IMR-90 (cell line): ENCODE results near the gene DDR1. TPM values are rescaled to one million over a fixed set of nuclear protein-coding genes. Genes with fewer than 3 reads are reported as not detected.
A peak's percentile ranks its signal among the peaks of the same experiment; 100 is the strongest.

Experiments used
- ATAC-seq: fragments of 200-7000 bp; cut with Tn5 transposase; 2 replicates; pipeline ENCODE4 v1.9.1; 2020; ENCODE audit warnings: low read depth, mild to moderate bottlenecking, moderate library complexity
- BruUV-seq: library from RNA; stranded (reverse); fragments of 400-500 nt; replicated peaks from 2 replicates; lab custom pipeline; 2021; lab: Mats Ljungman, UMichigan
- CTCF ChIA-PET: fragments of 300-600 bp; formaldehyde crosslinking; extraction: SDS; loops from one replicate; lab custom pipeline; 2021; ENCODE audit warnings: antibody characterized with exemption; lab: Yijun Ruan, JAX
- POLR2A ChIA-PET: fragments of 300-600 bp; sonication (Branson Sonifier 250); formaldehyde crosslinking; loops from one replicate; lab custom pipeline; 2022; ENCODE audit warnings: antibody characterized with exemption; ENCODE audit not compliant: unreplicated experiment; lab: Charles Lee
- DNase-seq: peaks from one replicate; pipeline ENCODE4 v3.0.0; 2013
- H2AFZ ChIP-seq: replicated peaks from 2 replicates; pipeline ENCODE3; 2013; ENCODE audit warnings: low read length, mild to moderate bottlenecking; ENCODE audit not compliant: poor library complexity
- H2AK5ac ChIP-seq: 2 replicates; pipeline ENCODE4 v1.6.1; 2013; ENCODE audit warnings: low read depth, low read length, inconsistent platforms
- H2AK9ac ChIP-seq: replicated peaks from 2 replicates; pipeline ENCODE3; 2013; ENCODE audit warnings: mild to moderate bottlenecking, low read depth, low read length, moderate library complexity; ENCODE audit not compliant: poor library complexity
- H2BK120ac ChIP-seq: 2 replicates; pipeline ENCODE4 v1.6.1; 2013; ENCODE audit warnings: low read depth, low read length, inconsistent platforms
- H2BK15ac ChIP-seq: 3 replicates; pipeline ENCODE4 v1.6.1; 2013; ENCODE audit warnings: low read depth, low read length, inconsistent platforms
- H2BK20ac ChIP-seq: 2 replicates; pipeline ENCODE4 v1.6.1; 2013; ENCODE audit warnings: low read depth, mild to moderate bottlenecking, inconsistent platforms, low read length, moderate library complexity
- H2BK5ac ChIP-seq: 2 replicates; pipeline ENCODE4 v1.6.1; 2013; ENCODE audit warnings: mild to moderate bottlenecking, low read depth, low read length, inconsistent platforms; ENCODE audit not compliant: poor library complexity, severe bottlenecking
- H3K14ac ChIP-seq: replicated peaks from 2 replicates; pipeline ENCODE4 v1.6.1; 2013; ENCODE audit warnings: low read depth, low read length, inconsistent platforms
- H3K18ac ChIP-seq: 2 replicates; pipeline ENCODE4 v1.6.1; 2013; ENCODE audit warnings: low read depth, low read length, control low read depth
- H3K23ac ChIP-seq: 2 replicates; pipeline ENCODE4 v1.6.1; 2013; ENCODE audit warnings: low read depth, low read length, inconsistent platforms
- H3K27ac ChIP-seq: 2 replicates; pipeline ENCODE4 v1.5.1; 2013; ENCODE audit warnings: mild to moderate bottlenecking, control low read depth, low read length; ENCODE audit not compliant: insufficient read depth
- H3K27me3 ChIP-seq: 2 replicates; pipeline ENCODE4 v1.6.1; 2013; ENCODE audit warnings: low read length; ENCODE audit not compliant: control insufficient read depth, insufficient read depth
- H3K36me3 ChIP-seq: 2 replicates; pipeline ENCODE4 v1.6.1; 2013; ENCODE audit warnings: low read length, mixed read lengths; ENCODE audit not compliant: control insufficient read depth, insufficient read depth
- H3K4ac ChIP-seq: 2 replicates; pipeline ENCODE4 v1.6.1; 2013; ENCODE audit warnings: low read depth, low read length, inconsistent platforms
- H3K4me1 ChIP-seq: 2 replicates; pipeline ENCODE4 v1.6.1; 2013; ENCODE audit warnings: low read length, mixed read lengths; ENCODE audit not compliant: control insufficient read depth, insufficient read depth
- H3K4me2 ChIP-seq: 2 replicates; pipeline ENCODE4 v1.6.1; 2013; ENCODE audit warnings: low read depth, mild to moderate bottlenecking, control low read depth, low read length, moderate library complexity
- H3K4me3 ChIP-seq: 2 replicates; pipeline ENCODE4 v1.5.1; 2013; ENCODE audit warnings: low read depth, mild to moderate bottlenecking, control low read depth, low read length, moderate library complexity; ENCODE audit not compliant: insufficient read depth
- H3K56ac ChIP-seq: 2 replicates; pipeline ENCODE4 v1.6.1; 2013; ENCODE audit warnings: low read length, inconsistent platforms; ENCODE audit not compliant: insufficient read depth; ENCODE audit errors: extremely low read depth
- H3K79me1 ChIP-seq, 2 experiments: 2 replicates each; pipeline ENCODE4 v1.6.1; 2013; ENCODE audit warnings: low read length in 2 of 2, inconsistent platforms in 1 of 2, low read depth in 1 of 2
- H3K9ac ChIP-seq: 2 replicates; pipeline ENCODE4 v1.6.1; 2013; ENCODE audit warnings: low read depth, low read length, control low read depth
- H3K9me1 ChIP-seq: 2 replicates; pipeline ENCODE4 v1.6.1; 2013; ENCODE audit warnings: low read length, inconsistent platforms; ENCODE audit not compliant: insufficient read depth
- H3K9me3 ChIP-seq: 2 replicates; pipeline ENCODE4 v1.6.1; 2013; ENCODE audit warnings: low read length; ENCODE audit not compliant: control insufficient read depth, insufficient read depth
- H4K20me1 ChIP-seq: 2 replicates; pipeline ENCODE4 v1.6.1; 2013; ENCODE audit warnings: low read length, inconsistent platforms; ENCODE audit not compliant: insufficient read depth
- H4K5ac ChIP-seq: 2 replicates; pipeline ENCODE4 v1.6.1; 2013; ENCODE audit warnings: mild to moderate bottlenecking, low read depth, low read length, control low read depth
- H4K8ac ChIP-seq, 2 experiments: 2 replicates each; pipeline ENCODE4 v1.6.1; 2013; ENCODE audit warnings: low read depth in 2 of 2, low read length in 2 of 2, control low read depth in 1 of 2, inconsistent platforms in 1 of 2
- H4K91ac ChIP-seq: 2 replicates; pipeline ENCODE4 v1.6.1; 2013; ENCODE audit warnings: low read depth, low read length, inconsistent platforms; ENCODE audit not compliant: insufficient read depth
- FOS ChIP-seq: fragments of 150-350 bp; IDR thresholded peaks from 2 replicates; pipeline ENCODE4 v1.6.1; 2016; ENCODE audit warnings: low read depth, low read length
- MXI1 ChIP-seq: IDR thresholded peaks from 2 replicates; pipeline ENCODE4 v1.6.1; 2012; ENCODE audit warnings: low read depth, mild to moderate bottlenecking, low read length, moderate library complexity, borderline replicate concordance
- SMC3 ChIP-seq: fragments of 150-350 bp; IDR thresholded peaks from 2 replicates; pipeline ENCODE4 v1.6.1; 2016; ENCODE audit warnings: low read depth, mild to moderate bottlenecking, antibody characterized with exemption, low read length, moderate library complexity
- WGBS, 2 experiments: methylation state at CpG; one replicate each; pipeline versions ENCODE4 v1.1.5 to v1.1.7; 2013; ENCODE audit warnings: missing lambda C conversion rate in 2 of 2; ENCODE audit not compliant: insufficient read length in 1 of 2; ENCODE audit errors: extremely low coverage in 2 of 2; 5-methylcytosine and 5-hydroxymethylcytosine counted together
- dilution Hi-C: fragments of 300-500 bp; cut with HindIII; formaldehyde crosslinking; loops from one replicate; pipeline ENCODE4 v1.14.3; 2018; ENCODE audit warnings: low sequenced_read_pairs; ENCODE audit not compliant: unreplicated experiment
- in situ Hi-C: fragments of 300-500 bp; cut with MboI; formaldehyde crosslinking; loops from 3 replicates; pipeline ENCODE4 v1.14.3; 2019; ENCODE audit warnings: low sequenced_read_pairs, inconsistent platforms, mixed read lengths
- intact Hi-C: fragments of 100-400 bp; cut with micrococcal nuclease; formaldehyde crosslinking; loops from 2 replicates; pipeline ENCODE4 v1.10.0; 2022
- polyA plus RNA-seq, 3 experiments: library from polyadenylated mRNA; depleted of rRNA; stranded (reverse); fragments of >200 nt; gene quantifications; 2 replicates each; pipeline ENCODE4 v1.2.3, GENCODE V29; 2012; ENCODE audit warnings: low replicate concordance in 1 of 3
- total RNA-seq: library from RNA; depleted of rRNA; stranded (reverse); fragments of >200 nt; gene quantifications from 2 replicates; pipeline ENCODE4 v1.2.3, GENCODE V29; 2012

The DDR1 gene
- total and polyA plus RNA-seq, 2 of the 4 experiments (the other 2 are of a cell fraction) = 5.6 to 19.6 TPM

GRCh38 chr6:30879684-30880427, 4.5 kb upstream of the DDR1 start:
- dilution Hi-C loops (no loop called here), in situ Hi-C loops (loop anchor here (5.0 kb wide), 2 partner anchors 138 to 203 kb away; partner anchors contain the start of genes FLOT1 and IER3), intact Hi-C loops (no loop called here)
- Histone ChIP-seq H3K9me3 (no peaks in the 10 kb centered on the region), H2BK5ac (no peak overlapping the region), H2AFZ (no peak overlapping the region), H4K8ac (no peak overlapping the region), H3K36me3 (no peaks in the 10 kb centered on the region), H3K4me1 (peaks cover 25% of the 10 kb centered on the region), H4K91ac (no peak overlapping the region), H3K27me3 (no peaks in the 10 kb centered on the region), H3K4me2 (no peak overlapping the region), H3K23ac (no peak overlapping the region), H2BK120ac (no peak overlapping the region), H3K56ac (no peak overlapping the region), H3K9me1 (peaks cover 6% of the 10 kb centered on the region), H3K27ac (no peak overlapping the region), H3K18ac (no peak overlapping the region), H3K4ac (no peak overlapping the region), H2BK20ac (no peak overlapping the region), H2AK9ac (no peak overlapping the region), H4K5ac (no peak overlapping the region), H3K14ac (no peak overlapping the region), H4K20me1 (no peaks in the 10 kb centered on the region), H2AK5ac (peak overlapping the region; percentile 27; the same call in 1 of the 2 replicates), H2BK15ac (no peak overlapping the region), H3K4me3 (no peak overlapping the region), H3K9ac (no peak overlapping the region), H3K79me1 (peaks cover 2 to 6% of the 10 kb centered on the region in 2 experiments; a peak in 3 of 4 replicates)
- TF ChIP-seq SMC3 (no peak), FOS (no peak), MXI1 (no peak)
- ATAC-seq = no peak
- CTCF ChIA-PET = no interaction called here
- BruUV-seq = no TSS peak
- no peak for DNase-seq
- POLR2A ChIA-PET = no interaction called here
- WGBS, 2 experiments = 92% methylated on average over 3 of the region's 8 CpGs; no CpG with 5 or more reads in 1 of the 2 experiments
